HUES6 (cell line): ENCODE results near the gene CA14.
A peak's percentile ranks its signal among the peaks of the same experiment; 100 is the strongest.
"Not testable (repeated sequence)": the region's sequence is repeated elsewhere in the genome, so short reads cannot be mapped to it uniquely, and the experiment has no call there.

Experiments used
- H3K27ac ChIP-seq: 2 replicates; pipeline ENCODE4 v1.7.0; 2013; ENCODE audit warnings: low read depth, mild to moderate bottlenecking, low read length, inconsistent platforms
- H3K27me3 ChIP-seq: 2 replicates; pipeline ENCODE4 v1.6.1; 2013; ENCODE audit warnings: low read length; ENCODE audit not compliant: control insufficient read depth, insufficient read depth
- H3K36me3 ChIP-seq: 2 replicates; pipeline ENCODE4 v1.6.1; 2013; ENCODE audit warnings: low read length; ENCODE audit not compliant: control insufficient read depth, insufficient read depth
- H3K4me1 ChIP-seq: 2 replicates; pipeline ENCODE4 v1.6.1; 2013; ENCODE audit warnings: low read length; ENCODE audit not compliant: control insufficient read depth, insufficient read depth
- H3K4me3 ChIP-seq: 2 replicates; pipeline ENCODE4 v1.5.1; 2013; ENCODE audit warnings: low read depth, low read length
- H3K9ac ChIP-seq: one replicate; pipeline ENCODE4 v1.6.1; 2013; ENCODE audit warnings: mild to moderate bottlenecking, low read length
- H3K9me3 ChIP-seq: 2 replicates; pipeline ENCODE4 v1.6.1; 2013; ENCODE audit warnings: low read depth, low read length; ENCODE audit not compliant: control insufficient read depth, insufficient read depth

The CA14 gene

DNA sequence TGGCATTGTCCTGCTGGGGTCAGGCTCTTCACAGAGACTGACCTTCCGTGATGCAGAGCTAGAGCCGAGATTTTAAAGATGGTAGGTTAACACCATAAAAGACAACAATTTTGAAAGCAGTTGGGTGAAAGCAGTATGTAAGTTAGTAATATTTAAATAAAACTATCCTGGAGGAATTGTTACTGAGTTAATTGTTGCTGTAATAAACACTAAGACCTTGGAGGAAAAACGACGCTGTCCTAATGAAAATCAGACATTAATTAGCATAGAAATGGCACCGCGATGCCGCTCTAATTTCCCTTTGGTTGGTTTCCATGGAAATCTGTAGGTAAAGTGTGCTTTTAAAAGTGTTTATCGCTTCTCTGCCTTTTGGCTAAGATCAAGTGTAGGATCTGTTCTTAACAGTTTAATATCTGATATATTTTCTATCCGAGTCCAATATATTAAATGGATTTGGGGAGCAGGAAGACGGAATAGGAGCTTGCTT is 20.9 kb upstream of the CA14 start:
- Histone ChIP-seq H3K9ac (peak overlapping the region; percentile 92), H3K27ac (peak overlapping the region; percentile 86), H3K36me3 (peaks cover 2% of the 10 kb centered on the region), H3K9me3 (no peaks in the 10 kb centered on the region), H3K4me1 (peaks cover 19% of the 10 kb centered on the region), H3K27me3 (no peaks in the 10 kb centered on the region), H3K4me3 (peak overlapping the region; percentile 86)

DNA sequence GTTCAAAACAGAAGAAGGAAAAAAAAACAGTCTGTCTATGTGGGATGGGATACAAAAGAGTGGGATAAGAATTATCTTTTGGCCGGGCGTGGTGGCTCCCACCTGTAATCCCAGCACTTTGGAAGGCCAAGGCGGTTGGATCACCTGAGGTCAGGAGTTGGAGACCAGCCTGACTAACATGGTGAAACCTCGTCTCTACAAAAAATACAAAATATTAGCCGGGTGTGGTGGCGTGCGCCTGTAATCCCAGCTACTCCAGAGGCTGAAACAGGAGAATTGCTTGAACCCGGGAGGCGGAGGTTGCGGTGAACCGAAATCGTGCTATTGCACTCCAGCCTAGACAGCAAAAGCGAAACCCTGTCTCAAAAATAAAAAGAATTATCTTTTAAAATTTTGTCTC is 20.4 kb upstream of the CA14 start:
- H3K27me3 ChIP-seq, H3K36me3 ChIP-seq, H3K9me3 ChIP-seq, H3K9ac ChIP-seq: not testable (repeated sequence)
- peak overlapping the region; percentile 86 for H3K4me3 ChIP-seq
- H3K4me1 ChIP-seq, result peaks cover 19% of the 10 kb centered on the region
- peak overlapping the region; percentile 86; the same call in 1 of the 2 replicates for H3K27ac ChIP-seq

DNA sequence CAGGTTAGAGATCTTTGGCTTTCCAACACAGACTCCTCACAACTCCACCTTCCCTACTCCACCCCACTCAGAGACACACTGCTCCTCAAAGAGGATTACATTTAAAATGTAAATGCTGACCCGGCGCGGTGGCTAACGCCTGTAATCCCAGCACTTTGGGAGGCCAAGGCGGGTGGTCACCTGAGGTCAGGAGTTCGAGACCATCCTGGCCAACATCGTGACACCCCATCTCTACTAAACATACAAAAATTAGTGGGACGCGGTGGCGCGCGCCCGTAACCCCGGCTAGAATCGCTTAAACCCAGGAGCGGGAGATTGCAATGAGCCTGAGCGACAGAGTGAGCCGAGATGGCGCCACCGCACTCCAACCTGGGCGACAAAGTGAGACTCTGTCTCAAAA is 19.8 kb upstream of the CA14 start:
- no peaks in the 10 kb centered on the region for H3K36me3 ChIP-seq
- no peaks in the 10 kb centered on the region for H3K9me3 ChIP-seq
- H3K4me3 ChIP-seq, result no peak overlapping the region
- peaks cover 19% of the 10 kb centered on the region for H3K4me1 ChIP-seq
- H3K9ac ChIP-seq, result no peak overlapping the region
- no peaks in the 10 kb centered on the region for H3K27me3 ChIP-seq
- no peak overlapping the region for H3K27ac ChIP-seq

DNA sequence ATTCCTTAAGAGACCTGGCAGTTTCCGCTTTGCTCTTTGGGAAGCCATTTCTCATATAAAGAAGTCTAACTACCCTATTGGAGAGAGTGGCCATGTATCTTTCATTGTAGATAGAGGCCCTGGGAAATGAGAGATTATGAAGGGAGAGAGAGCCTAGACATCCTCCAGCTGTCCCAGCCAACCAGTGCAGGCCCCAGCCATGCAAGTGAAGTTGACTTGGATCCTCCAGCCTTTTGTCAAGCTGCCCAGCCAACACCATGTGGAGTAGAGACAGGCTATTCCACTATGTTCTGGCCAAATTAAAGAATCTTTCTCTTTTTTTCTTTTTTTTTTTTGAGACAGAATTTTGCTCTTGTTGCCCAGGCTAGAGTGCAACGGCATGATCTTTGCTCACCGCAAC is 14.6 kb upstream of the CA14 start:
- no peaks in the 10 kb centered on the region for H3K36me3 ChIP-seq
- no peak overlapping the region for H3K4me3 ChIP-seq

DNA sequence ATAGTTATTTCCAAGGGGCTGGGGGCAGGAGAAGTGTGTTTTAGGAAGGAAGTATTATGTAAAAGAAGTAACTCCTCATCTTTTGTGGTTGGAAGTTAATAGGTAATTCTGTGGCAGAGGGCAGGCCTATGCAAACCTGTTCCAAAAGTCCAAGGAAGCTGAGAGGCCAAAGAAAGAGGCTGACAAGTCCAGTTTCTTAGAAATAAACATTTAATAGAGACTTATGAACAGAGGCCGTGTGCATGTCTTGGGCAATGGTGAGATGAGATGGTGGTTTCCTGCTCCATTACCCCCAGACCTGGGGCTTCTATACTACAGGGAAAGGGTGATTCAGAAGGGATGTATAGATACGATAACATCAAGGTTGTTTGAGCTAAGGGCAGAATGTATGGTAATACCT is 7.6 kb upstream of the CA14 start:
- Histone ChIP-seq H3K27ac (no peak overlapping the region), H3K9ac (no peak overlapping the region), H3K36me3 (no peaks in the 10 kb centered on the region), H3K9me3 (no peaks in the 10 kb centered on the region), H3K4me3 (no peak overlapping the region), H3K4me1 (no peaks in the 10 kb centered on the region), H3K27me3 (no peaks in the 10 kb centered on the region)

More for the DNA sequence above, 14.6 kb upstream of the CA14 start:
- H3K27ac ChIP-seq, result no peak overlapping the region
- H3K9ac ChIP-seq, result no peak overlapping the region
- no peaks in the 10 kb centered on the region for H3K27me3 ChIP-seq
- H3K9me3 ChIP-seq, result no peaks in the 10 kb centered on the region
- no peaks in the 10 kb centered on the region for H3K4me1 ChIP-seq

DNA sequence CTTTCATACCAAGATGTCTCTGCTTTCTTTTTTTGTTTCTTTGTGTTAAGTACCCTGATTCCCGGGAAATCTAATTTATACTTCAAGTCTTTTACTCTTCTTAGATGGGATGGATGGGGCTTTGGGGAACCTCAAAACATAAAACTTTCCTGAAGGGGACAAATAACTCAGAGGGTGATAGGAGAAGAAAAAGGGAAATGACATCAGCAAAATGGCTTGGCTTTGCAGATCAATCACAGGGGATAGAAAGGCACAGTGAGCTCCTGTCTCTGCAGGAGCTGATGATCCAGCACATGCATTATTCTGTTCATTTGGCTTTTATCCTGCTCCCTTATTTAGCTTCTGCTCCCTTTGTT is 1.4 kb upstream of the CA14 start:
- H3K9ac ChIP-seq, result peak overlapping the region; percentile 80
- peaks cover 3% of the 10 kb centered on the region; the same call in 1 of the 2 replicates for H3K36me3 ChIP-seq
- H3K4me1 ChIP-seq, result peaks cover 31% of the 10 kb centered on the region
- H3K4me3 ChIP-seq, result peak overlapping the region; percentile 80
- H3K9me3 ChIP-seq, result no peaks in the 10 kb centered on the region
- no peaks in the 10 kb centered on the region for H3K27me3 ChIP-seq
- H3K27ac ChIP-seq, result peak overlapping the region; percentile 67

DNA sequence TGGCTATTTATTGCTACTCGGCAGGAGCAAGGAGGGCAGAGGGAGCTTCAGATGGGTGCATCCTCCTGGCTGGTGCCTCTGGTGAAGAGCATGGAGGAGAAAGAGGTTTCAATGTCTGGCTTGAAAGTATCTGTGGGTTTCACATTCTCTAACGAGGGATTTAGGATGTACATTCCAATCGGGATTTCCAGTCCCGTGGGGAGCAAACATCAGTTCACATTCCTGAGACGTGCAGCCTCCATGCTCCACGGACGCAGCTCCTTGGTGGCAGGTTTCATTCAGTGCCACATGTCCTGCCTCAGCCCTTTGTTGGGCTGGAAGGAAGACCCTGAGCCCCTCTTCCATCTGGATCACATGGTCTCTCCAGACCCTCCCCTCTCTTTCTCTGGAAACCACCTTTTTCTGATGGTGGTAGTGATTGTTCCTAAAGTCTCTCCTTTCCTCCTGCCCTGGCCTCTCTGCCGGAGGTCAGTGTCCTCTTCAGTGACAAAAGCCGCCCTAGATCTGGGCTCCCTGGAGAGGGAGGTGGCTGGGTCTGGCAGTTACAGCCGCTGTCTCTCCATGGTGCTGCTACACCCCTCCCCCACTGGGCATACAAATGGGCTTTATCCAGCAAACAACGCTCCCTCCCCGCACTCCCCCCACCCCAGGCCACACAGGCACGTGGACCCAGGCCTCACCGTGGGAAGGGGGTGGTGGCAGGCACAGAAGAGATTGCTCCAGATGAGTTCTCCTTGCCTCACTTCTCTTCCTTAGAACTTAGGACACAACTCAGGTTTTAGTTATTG is 826 bp upstream of the CA14 start:
- Histone ChIP-seq H3K9ac (peak overlapping the region; percentile 80), H3K9me3 (no peaks in the 10 kb centered on the region), H3K27me3 (no peaks in the 10 kb centered on the region), H3K36me3 (peaks cover 9% of the 10 kb centered on the region), H3K4me1 (peaks cover 31% of the 10 kb centered on the region), H3K27ac (peak overlapping the region; percentile 67), H3K4me3 (peak overlapping the region; percentile 80)

DNA sequence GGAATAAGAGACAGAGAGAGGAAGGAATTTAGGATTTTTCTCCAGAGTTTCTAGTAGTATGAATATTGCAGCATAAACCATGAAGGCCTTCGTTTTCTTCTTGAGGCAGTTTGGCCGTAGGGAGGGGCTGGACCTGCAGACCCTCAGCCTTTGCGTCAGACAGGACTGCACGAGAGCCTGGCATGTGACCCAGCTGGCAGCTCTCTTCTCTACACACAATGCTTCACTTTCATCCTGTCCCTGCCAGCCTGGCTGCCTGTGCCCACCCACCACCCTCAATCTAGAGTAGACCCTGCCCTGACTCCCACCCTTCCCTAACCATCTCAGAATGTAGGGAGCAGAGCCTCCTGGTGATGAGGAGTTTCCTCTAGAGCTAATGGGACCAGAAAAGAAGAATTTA is 1.6 kb downstream of the CA14 start:
- no peaks in the 10 kb centered on the region for H3K9me3 ChIP-seq
- no peaks in the 10 kb centered on the region for H3K27me3 ChIP-seq
- H3K9ac ChIP-seq, result peak overlapping the region; percentile 80
- H3K4me1 ChIP-seq, result peaks cover 31% of the 10 kb centered on the region
- peaks cover 27% of the 10 kb centered on the region for H3K36me3 ChIP-seq
- H3K27ac ChIP-seq, result no peak overlapping the region
- peak overlapping the region; percentile 80 for H3K4me3 ChIP-seq

DNA sequence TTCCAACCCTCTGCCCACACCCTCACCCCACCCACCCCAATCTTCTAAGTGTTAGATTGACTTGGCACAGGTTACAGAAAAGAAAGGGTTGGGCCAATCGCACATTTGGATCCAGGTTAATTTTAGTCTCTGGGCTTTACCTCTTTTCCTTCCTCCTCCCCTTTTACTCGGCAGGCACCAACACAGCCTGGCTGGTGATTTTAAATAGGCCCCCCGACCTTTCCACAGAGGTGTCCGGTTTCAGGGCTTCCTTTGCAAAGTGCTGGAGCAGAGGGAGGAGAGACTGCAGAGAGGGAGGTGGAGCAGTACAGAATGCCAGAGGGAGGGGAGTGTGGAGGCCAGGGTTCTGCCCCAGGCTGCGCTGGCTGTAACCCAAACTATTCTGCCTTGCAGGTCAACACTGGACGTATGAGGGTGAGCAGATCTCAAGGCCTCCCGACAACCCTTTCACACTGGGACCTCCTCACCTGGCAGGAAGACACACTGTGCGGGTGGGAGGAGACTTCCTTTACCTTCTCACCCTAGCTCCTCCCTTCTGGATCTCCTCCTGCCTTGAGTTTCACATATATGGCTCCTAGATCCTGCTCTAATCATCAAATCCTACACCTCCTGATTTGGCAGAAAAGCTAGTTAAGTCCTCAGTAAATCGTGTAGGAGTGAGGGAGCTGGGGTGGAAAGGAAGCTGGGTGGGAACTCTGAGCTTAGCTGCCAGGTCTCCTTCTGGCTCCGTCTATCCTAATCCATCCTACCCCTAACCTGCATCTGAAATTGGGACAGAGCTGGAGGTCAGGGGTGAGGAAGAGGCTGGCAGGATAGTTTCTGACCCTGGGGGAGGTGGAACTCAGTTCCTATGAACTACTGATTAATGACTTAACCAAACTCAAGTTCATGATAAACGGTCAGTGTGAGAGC is 2.4 kb downstream of the CA14 start:
- Histone ChIP-seq H3K36me3 (peaks cover 35% of the 10 kb centered on the region), H3K9ac (peak overlapping the region; percentile 1), H3K4me1 (peaks cover 31% of the 10 kb centered on the region), H3K27ac (no peak overlapping the region), H3K4me3 (peak overlapping the region; percentile 80), H3K9me3 (no peaks in the 10 kb centered on the region), H3K27me3 (no peaks in the 10 kb centered on the region)

DNA sequence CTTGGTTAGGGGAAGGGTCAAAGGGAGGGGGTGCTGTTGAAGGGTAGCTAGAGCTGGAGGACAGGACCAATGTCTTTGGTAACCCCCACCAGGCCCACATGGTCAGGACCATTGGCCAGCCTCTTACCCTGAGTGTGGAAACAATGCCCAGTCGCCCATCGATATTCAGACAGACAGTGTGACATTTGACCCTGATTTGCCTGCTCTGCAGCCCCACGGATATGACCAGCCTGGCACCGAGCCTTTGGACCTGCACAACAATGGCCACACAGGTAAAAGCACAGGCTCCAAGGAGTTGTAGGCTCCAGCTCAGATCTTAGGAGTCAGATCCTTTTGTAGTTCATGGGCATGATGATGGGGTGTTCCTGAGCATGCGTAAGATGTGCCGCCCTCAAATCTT is 3.8 kb downstream of the CA14 start:
- H3K27me3 ChIP-seq, result no peaks in the 10 kb centered on the region
- no peak overlapping the region for H3K9ac ChIP-seq
- peaks cover 49% of the 10 kb centered on the region for H3K36me3 ChIP-seq
- no peak overlapping the region for H3K27ac ChIP-seq
- H3K4me3 ChIP-seq, result no peak overlapping the region
- peaks cover 23% of the 10 kb centered on the region for H3K4me1 ChIP-seq
- no peaks in the 10 kb centered on the region for H3K9me3 ChIP-seq
